ENCODE data around the gene METTL3. TPM values are rescaled to one million over a fixed set of nuclear protein-coding genes. Genes with fewer than 3 reads are reported as not detected.

METTL3 gene
- total RNA-seq, 2 donors from 2014 or later: 48.3 to 71.5 TPM

DNA sequence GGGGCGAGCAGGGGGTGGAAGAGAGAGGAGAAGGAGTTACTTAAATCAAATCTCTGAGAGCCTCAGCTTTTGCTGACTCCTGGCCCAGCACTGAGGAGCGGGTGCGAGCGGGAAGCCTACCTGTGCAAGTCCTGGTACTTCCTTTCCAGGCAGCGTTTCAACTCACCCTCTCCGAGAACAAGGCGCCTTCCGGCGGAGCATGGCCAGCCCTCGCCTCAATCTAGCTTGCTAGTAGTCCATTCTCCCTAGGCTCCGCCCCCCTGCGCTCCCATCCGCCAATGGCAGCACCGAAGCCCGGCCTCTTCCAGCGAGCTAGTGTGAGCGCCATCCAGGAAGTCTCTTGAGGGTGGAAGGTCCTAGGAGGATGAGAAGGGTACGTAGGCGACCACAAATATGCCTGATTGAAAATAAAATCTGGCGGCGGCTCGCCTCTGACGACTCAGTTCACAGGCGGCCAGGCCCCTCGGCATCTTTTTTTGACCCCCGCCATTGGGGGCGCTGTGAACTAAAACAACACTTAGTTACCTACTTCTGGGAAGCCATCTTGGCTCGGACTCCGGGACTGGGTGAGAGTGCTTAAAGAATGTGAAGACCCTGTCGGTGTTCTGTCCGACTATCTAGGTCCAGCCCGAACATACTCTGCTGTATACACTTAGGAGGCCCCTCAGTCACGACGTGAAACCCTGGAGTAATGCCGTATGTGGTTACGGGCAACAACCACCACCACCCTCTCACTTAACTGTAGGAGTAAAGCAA, 55.0 kb downstream of the METTL3 start, which contains the start of gene CHD8:
Gene CHD8 (minus strand): TSS at position 212 of the 756 bp plus-strand sequence. CDS start 24,480 bp downstream, outside the sequence.
- DNase-seq (ENCODE audit: low spot score): peak; percentile 100
- Histone ChIP-seq H3K4me3 (peak within 1 kb of the TSS; percentile 55 to 59), H3K9me3 (no peaks in the 10 kb centered on the region), H3K27ac (peak within 1 kb of the TSS; percentile 91 to 94), H3K36me3 (no peaks in the 10 kb centered on the region), H3K27me3 (replicated peaks; ENCODE audit: insufficient read depth) (no peaks in the 10 kb centered on the region), H3K4me1 (replicated peaks) (peaks cover 5% of the 10 kb centered on the region)
- intact Hi-C loops (cut with DNase I): loop anchor here (1.0 to 5.0 kb wide), 3 partner anchors 19 to 101 kb away; partner anchors contain the start of genes RAB2B and TOX4
- TF ChIP-seq POLR2A (IDR thresholded peaks at IDR 0.05): peak; percentile 77
- peak; percentile 98 for TF ChIP-seq POLR2AphosphoS5 (IDR thresholded peaks at IDR 0.05)
- TF ChIP-seq, protein P1, sequence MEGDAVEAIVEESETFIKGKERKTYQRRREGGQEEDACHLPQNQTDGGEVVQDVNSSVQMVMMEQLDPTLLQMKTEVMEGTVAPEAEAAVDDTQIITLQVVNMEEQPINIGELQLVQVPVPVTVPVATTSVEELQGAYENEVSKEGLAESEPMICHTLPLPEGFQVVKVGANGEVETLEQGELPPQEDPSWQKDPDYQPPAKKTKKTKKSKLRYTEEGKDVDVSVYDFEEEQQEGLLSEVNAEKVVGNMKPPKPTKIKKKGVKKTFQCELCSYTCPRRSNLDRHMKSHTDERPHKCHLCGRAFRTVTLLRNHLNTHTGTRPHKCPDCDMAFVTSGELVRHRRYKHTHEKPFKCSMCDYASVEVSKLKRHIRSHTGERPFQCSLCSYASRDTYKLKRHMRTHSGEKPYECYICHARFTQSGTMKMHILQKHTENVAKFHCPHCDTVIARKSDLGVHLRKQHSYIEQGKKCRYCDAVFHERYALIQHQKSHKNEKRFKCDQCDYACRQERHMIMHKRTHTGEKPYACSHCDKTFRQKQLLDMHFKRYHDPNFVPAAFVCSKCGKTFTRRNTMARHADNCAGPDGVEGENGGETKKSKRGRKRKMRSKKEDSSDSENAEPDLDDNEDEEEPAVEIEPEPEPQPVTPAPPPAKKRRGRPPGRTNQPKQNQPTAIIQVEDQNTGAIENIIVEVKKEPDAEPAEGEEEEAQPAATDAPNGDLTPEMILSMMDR (IDR thresholded peaks at IDR 0.05): peak; percentile 16 to 72 (median 62)
- WGBS: 0% methylated on average over 36 of the region's 36 CpGs

DNA sequence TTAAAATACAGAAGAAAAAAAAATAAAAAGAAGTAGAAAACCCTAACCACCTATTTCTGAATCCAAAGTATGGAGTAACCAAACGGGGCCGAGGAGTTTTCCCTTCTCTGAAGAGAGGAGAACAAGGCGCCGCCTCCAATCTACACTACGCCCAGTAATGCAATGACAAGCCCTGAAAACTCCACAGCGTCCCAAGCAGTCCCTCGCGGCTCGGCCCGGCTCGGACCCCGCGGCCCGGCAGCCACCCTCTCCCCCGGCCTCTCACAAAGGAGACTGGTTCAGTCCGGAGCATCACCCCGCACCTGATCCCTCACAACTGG, 55.6 kb downstream of the METTL3 start:
- Histone ChIP-seq H3K4me3 (peak overlapping the region; percentile 55 to 59), H3K9me3 (no peaks in the 10 kb centered on the region), H3K36me3 (no peaks in the 10 kb centered on the region), H3K27ac (peak overlapping the region; percentile 91 to 94), H3K27me3 (replicated peaks; ENCODE audit: insufficient read depth) (no peaks in the 10 kb centered on the region), H3K4me1 (replicated peaks) (peaks cover 5% of the 10 kb centered on the region)
- TF ChIP-seq POLR2AphosphoS5 (IDR thresholded peaks at IDR 0.05) (no peak), POLR2A (IDR thresholded peaks at IDR 0.05) (no peak)
- TF ChIP-seq, protein P1 (IDR thresholded peaks at IDR 0.05): no peak
- WGBS: under 1% methylated on average over 17 of the region's 17 CpGs
- intact Hi-C loops (cut with DNase I): loop anchor here (5.0 kb wide), 1 partner anchor 102 kb away; no protein-coding TSS in a partner anchor
- no peak for DNase-seq (ENCODE audit: low spot score)

DNA sequence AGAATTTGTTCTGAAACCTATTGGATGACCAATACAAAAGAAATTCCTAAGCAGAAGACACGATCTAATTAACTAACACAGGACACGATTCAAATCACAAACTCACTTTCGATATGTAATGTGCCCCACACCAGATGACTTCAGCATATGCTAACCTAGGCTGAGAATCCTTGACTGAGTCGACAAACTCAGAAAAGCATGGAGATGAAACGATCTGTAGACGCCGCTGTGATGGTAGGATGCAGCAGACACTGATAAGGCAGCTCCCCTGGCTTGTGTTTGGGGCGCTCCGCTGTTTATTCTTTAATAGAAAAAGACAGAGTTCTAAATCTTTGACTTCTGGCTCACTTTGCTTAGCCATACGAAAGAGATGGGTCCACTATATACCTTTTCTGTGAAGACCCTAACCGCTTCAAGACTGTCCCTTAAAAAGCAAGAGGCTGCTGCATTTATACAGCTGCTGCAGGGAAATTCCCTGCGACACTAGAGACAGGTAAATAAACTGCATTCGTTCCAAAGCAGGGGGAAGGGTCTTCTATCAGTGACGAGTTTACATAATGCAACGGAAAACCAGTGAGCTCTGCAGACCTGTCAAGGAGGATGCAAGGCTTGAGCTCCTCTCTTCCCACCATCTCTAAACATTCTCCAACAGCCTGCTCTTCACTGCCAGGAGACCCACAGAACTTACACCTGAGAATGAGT, 56.1 kb downstream of the METTL3 start:
- H3K9me3 ChIP-seq: no peaks in the 10 kb centered on the region
- peak overlapping the region; percentile 55 to 59 for H3K4me3 ChIP-seq
- intact Hi-C loops (cut with DNase I): loop anchor here (5.0 kb wide), 1 partner anchor 102 kb away; no protein-coding TSS in a partner anchor
- no peaks in the 10 kb centered on the region for H3K27me3 ChIP-seq (replicated peaks; ENCODE audit: insufficient read depth)
- H3K27ac ChIP-seq: peak overlapping the region; percentile 91 to 94
- WGBS: 17% methylated on average over 15 of the region's 15 CpGs
- TF ChIP-seq, protein P1 (IDR thresholded peaks at IDR 0.05): no peak
- TF ChIP-seq POLR2A (IDR thresholded peaks at IDR 0.05) (no peak), POLR2AphosphoS5 (IDR thresholded peaks at IDR 0.05) (no peak)
- no peak for DNase-seq (ENCODE audit: low spot score)
- H3K4me1 ChIP-seq (replicated peaks): peaks cover 5% of the 10 kb centered on the region
- H3K36me3 ChIP-seq: no peaks in the 10 kb centered on the region

DNA sequence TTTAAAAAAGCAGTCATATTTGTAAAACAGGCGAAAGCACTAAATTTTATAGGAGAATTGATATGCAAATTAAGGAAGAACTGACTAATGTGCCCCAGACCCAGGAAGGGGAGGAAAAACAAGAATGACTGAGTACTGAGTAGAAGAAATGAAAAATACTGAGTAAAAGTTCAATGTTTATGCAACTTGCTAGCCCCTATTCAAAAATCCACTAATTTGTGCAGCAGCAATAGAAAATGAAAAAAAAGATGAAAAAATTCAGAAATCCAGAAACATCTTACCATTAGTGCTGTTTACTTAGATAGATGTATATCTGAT, 61.3 kb downstream of the METTL3 start:
- 74% methylated on average over 1 of the region's 1 CpG for WGBS

More for the DNA sequence above, 61.3 kb downstream of the METTL3 start:
- Histone ChIP-seq H3K9me3 (no peaks in the 10 kb centered on the region), H3K27ac (no peak overlapping the region), H3K4me3 (no peak overlapping the region), H3K36me3 (no peaks in the 10 kb centered on the region), H3K4me1 (replicated peaks) (peaks cover 11% of the 10 kb centered on the region), H3K27me3 (replicated peaks; ENCODE audit: insufficient read depth) (no peaks in the 10 kb centered on the region)
- intact Hi-C loops (cut with DNase I): no loop called here
- no peak for DNase-seq (ENCODE audit: low spot score)
- no peak for TF ChIP-seq POLR2A (IDR thresholded peaks at IDR 0.05)
- TF ChIP-seq, protein P1 (IDR thresholded peaks at IDR 0.05): no peak
- no peak for TF ChIP-seq POLR2AphosphoS5 (IDR thresholded peaks at IDR 0.05)

Other genes starting within 250 kb of the METTL3 start
- gene HNRNPC, start 241.9 kb downstream of the METTL3 start, total RNA-seq: 100 to 1,000 TPM; 411 to 423 TPM
- 1 to 10 TPM in 1 of 2 donors, under 1 TPM in 1; 0.09 to 6.8 TPM for gene RPGRIP1, start 231.3 kb downstream of the METTL3 start, total RNA-seq
- 10 to 100 TPM; 50.3 to 83.2 TPM for gene SUPT16H, start 127.3 kb downstream of the METTL3 start, total RNA-seq
- gene CHD8, start 55.2 kb downstream of the METTL3 start, total RNA-seq: 10 to 100 TPM; 63.6 to 67.0 TPM
- 10 to 100 TPM; 25.1 to 35.9 TPM for gene RAB2B, start 34.4 kb downstream of the METTL3 start, total RNA-seq
- 10 to 100 TPM; 53.2 to 58.2 TPM for gene TOX4, start 34.1 kb downstream of the METTL3 start, total RNA-seq
- 10 to 100 TPM in 1 of 2 donors, 1 to 10 TPM in 1; 8.1 to 10.2 TPM for gene SALL2, start 15.0 kb upstream of the METTL3 start, total RNA-seq
- not detected for gene OR10G3, start 68.7 kb upstream of the METTL3 start, total RNA-seq
- gene OR10G2, start 123.6 kb upstream of the METTL3 start, total RNA-seq: not detected
- gene OR4E2, start 142.5 kb upstream of the METTL3 start, total RNA-seq: not detected
- gene OR4E1, start 162.5 kb upstream of the METTL3 start, total RNA-seq: not detected